HG03280 (cell line): ENCODE results near the gene ALPK3.

Experiments
- ATAC-seq: cut with Tn5 transposase; IDR thresholded peaks from one replicate; pipeline ENCODE4 v1.9.1; 2021; ENCODE audit warnings: mild to moderate bottlenecking, moderate library complexity; ENCODE audit not compliant: unreplicated experiment

Gene ALPK3

DNA sequence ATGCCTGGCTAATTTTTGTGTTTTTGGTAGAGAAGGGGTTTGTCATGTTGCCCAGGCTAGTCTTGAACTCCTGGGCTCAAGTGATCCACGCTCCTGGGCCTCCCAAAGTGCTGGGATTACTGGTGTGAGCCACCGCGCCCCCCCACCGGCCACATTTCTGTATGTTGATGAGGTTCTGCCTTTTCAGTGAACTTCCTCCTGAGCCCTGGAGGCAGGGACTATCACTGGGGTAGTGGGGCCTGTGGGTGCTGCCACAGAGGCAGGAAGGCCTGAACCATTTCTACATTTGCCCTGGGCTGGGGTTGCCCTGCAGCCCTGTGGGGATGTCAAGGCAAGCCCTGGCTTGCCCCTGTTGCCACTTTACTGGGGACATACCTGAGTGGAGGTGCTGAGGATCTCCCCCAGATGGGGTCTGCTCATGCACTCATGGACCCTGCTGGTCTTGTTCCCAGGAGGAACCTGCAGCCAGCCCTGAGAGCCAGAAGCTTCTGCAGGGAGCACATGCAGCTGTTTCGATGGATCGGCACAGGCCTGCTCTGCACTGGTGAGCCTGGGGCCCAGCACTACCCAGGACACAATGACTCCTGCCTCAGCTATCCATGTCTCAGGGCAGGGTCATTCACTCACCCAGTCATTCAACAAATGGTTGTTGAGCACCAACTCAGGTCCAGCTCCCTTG lies 73.0 kb downstream of the ALPK3 start:
- no peak for ATAC-seq

DNA sequence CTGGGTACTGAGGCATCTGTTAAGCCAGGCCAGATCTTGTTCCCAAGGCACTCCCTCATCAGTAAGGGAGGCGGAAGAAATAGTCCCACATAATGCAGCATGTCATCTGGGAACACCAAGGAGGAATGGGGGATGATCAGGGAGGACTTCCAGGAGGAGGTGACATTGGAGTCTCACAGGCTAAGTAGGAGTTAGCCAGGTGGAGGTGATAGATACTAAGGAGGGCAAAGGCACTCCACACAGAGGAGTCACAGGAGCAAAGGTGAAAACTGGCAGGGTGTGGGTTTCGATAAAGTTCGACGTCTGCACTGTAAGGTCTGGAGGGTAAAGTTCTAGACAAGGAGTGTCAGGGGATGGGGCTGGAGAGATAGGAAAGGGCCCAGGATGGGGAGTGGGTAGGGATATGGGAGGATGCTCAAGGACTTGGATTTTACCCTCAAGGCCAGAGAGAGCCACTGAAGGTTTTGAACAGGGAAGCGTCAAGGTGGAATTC lies 73.6 kb downstream of the ALPK3 start:
- ATAC-seq, result no peak

- no peak for ATAC-seq
These were observed 74.2 kb downstream of the ALPK3 start for GRCh38 chr15:84891339-84891738.

GRCh38 chr15:84892786-84893307 lies 75.7 kb downstream of the ALPK3 start:
- ATAC-seq, result no peak

- ATAC-seq, result no peak
These were observed 76.5 kb downstream of the ALPK3 start for GRCh38 chr15:84893607-84894006.

DNA sequence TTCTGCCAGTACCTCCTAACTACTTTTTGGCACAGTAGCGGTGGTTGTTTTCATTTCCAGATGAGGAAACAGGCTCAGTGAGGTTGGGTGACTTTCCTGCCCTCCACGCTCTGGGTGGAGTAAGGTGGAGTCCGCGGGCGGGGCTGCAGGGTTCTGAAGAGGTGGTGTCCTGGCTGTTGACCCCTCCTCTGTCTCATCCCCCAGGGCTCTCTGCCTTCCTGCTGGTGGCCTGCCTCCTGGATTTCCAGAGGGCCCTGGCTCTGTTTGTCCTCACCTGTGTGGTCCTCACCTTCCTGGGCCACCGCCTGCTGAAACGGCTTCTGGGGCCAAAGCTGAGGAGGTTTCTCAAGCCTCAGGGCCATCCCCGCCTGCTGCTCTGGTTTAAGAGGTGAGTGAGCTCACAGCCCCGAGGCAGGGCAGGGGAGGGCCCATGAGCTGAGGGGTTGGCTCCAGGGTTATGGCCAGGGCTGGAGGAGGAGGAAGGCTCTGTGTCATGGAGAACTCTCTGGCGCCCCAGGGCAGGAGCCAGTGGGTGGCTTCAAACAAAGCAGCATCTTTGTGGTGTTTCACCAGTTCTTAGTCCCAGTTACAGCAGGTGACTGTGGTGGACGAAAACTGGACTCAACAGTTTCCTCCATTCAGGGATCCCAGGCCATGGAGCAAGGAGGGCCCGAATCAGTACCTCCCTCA lies 77.7 kb downstream of the ALPK3 start:
- ATAC-seq, result no peak

- no peak for ATAC-seq
These were observed 81.6 kb downstream of the ALPK3 start for GRCh38 chr15:84898761-84899160.

DNA sequence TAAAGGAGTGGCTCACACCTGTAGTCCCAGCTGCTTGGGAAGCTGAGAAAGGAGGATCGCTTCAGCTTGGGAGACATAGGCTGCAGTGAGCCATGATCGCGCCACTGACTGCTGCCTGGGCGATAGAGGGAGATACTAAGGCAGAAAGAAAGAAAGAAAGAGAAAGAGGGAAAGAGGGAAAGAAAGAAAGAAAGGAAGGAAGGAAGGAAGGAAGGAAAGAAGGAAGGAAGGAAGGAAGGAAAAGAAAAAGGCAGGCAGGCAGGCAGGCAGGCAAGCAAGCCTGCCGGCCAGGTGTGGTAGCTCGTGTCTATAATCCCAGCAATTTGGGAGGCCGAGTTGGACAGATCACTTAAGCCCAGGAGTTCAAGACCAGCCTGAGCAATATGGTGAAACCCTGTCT lies 82.6 kb downstream of the ALPK3 start:
- no peak for ATAC-seq

DNA sequence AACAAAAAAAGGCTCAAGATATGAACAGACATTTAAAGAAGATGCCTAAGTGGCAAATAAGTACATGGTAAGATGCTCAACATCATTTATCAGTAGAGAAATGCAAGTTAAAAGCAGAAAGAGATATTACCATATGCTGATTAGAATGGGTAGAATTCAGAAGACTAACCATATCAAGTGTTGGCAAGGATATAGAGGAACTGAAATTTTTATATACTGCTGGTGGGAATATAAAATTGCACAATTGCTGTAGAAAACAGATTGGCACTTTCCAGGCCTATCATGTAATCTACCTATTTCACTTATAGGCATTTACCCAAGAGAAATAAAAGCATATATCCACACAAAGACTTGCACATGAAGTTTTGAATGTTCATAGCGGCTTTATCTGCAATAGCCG lies 84.4 kb downstream of the ALPK3 start:
- no peak for ATAC-seq

DNA sequence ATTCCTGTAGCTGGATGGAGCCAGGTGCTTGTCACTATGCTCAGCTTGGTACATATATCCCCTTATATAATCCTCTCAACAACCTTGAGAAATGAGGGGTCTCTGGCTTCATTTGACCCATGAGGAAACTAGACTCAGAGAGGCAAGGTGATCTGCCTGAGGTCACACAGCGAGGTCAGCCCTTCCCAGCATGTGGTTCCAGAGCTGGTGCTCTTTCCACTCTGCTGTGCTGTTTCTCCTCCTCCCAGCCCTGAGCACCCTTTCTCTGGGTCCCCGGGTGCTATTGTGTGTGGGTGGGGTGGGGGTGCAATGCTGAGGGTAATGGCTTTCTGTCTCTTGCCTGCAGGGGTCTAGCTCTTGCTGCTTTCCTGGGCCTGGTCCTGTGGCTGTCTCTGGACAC lies 86.6 kb downstream of the ALPK3 start:
- ATAC-seq, result no peak

DNA sequence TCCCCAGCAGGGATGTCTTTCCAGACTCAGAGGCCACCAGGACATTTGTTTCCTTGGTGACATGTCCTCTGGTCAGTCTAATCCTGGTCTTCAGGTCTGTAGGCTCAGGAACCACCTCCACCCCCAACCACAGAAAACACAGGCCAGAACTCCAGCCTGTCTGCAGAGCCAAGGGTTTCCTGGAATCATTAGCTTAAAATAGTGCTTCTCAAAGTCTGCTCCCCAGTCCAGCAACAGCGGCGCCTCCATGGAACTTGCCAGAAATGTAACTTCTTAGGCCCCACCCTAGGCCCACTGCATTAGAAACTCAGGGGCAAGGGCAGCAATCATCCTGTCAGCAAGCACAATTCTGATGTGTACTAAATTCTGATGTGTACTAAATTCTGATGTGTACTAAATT lies 87.3 kb downstream of the ALPK3 start:
- no peak for ATAC-seq

DNA sequence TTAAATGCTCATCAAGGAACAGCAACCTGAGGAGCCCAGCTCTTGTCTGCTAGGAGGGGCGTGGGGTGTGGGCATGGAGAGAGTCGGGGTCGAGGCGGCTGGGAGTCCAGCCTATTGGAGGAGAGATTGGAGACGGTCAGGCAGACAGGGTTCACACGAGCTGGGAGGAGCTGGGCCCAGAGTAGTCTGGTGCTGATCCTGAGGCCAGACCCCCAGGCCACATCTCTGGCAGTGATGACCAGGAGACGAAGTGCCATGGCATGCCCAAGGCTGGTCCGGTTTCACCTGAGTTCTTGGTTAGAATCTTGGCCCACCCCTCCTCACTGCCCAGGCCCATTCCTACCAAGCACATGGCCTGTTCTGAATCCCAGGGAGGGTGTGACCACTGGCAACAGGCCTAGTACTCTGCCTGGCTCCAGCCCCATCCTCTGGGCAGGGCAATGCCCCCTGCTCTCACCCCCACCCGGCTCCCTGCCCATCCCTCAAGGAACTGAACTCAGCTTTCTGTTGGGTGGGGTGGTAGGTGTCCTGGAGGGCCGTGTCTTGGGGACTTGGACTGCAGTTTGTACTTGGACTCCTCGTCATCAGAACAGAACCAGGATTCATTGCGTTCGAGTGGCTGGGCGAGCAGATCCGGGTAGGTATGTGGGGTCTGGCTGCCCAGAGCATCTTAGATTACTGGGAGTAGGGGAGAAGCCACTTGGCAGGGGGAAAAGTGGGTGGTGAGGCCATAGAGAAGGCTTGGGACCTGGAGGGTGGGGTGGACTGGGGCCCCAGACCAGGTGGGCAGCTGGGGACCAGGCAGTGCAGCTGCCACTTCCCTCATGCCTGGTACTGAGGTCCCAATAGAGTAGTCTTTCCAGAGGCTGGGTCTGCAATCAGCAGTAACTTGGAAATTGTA lies 88.1 kb downstream of the ALPK3 start:
- no peak for ATAC-seq

DNA sequence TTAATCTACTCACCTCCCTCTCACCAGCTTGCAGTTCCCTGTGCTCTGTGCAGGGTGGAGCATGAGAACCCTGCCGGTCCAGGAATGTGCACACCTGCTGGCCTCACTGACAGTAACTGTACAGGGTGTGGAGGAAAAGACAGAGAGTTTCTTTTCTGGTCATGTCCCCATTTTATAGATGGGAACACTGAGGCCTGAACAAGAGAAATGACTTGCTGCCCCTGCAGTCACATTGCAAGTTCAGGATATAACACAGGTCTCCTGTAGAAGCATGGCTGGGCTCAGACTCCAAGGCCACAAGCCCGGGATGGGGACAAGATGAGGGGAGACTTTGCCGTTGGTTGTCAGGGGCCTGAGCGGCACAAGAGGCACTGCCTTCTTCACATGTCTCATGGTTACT lies 90.6 kb downstream of the ALPK3 start:
- ATAC-seq, result no peak

GRCh38 chr15:84908564-84908963 lies 91.4 kb downstream of the ALPK3 start:
- no peak for ATAC-seq

DNA sequence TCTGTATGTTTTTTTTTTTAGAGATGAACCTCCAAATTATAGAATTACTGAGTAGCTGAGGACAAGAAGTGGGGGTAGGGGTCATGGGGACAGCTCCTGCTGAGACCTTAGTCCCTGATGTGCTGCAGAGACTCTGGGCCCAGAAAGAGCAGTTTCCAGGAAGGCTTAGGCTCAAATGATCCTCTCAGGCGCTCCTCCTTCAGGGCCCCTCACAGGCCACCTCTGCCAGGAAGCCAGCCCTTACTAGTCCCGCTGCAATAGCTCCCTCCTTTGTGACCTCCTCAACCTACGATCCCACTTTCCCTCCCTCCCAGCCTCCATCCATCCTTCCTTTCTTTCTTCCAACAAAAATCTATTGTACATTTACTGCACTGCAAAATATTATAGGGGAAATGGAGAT lies 91.9 kb downstream of the ALPK3 start:
- no peak for ATAC-seq

DNA sequence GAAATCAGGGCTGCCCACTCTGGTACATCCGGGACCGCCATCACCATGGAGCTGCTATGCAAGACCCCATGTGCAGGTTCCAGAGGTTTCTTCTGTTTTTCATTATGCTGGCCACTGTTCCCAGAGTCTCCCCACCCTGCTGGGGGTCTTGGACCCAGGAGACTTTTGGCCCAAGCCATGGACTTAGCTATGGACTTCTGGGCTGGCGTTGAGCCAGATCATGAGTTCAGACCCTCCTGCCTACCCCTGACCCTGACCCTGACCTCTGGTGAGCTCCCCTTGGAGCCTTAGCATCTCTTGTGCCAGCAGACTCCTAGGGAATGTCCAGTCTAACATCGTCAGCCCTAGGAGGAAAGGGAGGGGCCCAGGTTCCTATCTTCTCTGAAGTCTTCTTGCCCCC lies 92.6 kb downstream of the ALPK3 start:
- no peak for ATAC-seq

DNA sequence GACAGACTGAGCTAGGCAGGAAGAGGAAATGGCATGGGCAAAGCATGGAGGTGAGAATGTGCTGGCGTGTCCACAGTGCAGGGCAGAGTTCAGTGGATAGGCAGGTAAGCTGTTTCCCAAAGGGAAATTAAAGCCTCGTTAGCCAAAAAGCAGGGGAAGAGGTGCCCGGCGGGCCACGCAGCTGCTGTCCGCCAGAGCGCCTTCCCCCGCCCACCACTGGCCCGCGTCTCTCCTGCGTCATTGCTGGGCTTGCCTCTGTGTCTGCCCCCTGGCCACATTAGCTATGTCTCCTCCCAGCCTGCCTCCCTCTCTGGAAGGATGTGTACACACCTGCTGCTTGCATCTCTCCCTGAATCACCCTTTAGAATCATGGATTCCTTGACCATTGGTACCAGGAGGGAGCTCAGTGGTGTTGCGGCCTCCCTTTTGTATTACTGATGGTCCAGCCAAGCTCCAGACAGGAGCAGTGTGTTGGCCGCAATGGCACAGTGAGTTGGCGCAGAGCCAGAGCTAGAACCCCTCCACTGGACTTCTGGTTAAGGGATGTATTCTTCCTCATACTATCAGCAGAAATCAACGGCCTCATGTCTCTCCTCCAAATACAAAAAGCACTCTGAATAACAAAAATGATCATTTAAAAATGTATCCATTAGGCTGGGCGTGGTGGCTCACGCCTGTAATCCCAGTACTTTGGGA lies 93.9 kb downstream of the ALPK3 start:
- no peak for ATAC-seq

DNA sequence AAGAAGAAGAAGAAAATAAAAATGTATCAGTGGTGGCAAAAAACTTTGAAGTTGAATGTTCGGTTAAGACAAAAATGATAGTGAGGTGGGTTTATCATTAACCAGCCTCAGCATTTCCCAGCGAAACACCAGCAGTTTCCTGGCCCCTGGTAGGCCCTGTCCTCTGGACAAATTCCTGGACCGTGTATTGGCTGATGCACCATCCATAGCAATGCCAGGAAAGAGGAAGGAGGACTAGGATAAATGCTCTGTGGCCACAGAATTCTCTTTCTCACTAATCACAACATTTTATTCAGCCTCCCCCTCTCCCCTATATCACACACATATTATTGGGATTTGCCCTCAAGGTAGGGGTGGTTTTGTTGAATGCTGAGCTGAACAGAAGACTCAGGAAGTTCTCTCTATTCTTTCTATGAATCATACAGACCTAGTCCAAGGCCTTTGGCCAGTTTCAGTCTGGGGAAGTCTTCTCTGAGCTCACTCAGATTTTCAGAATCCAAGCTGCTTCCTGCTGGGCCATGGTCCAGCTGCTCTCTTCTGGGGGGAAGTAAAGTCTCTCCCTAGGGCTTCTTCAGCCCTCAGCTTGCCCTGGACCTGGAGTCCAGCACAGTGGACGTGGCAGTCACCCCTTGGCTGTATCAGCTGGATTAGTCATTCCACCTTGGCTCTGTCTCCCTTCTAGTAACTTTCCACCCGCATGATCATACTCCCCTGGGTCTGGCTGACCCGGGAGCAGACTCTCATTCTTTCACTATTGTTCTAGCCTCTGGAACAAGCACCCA lies 94.9 kb downstream of the ALPK3 start:
- ATAC-seq, result no peak

- ATAC-seq, result no peak
These were observed 96.2 kb downstream of the ALPK3 start for GRCh38 chr15:84913360-84913723.

DNA sequence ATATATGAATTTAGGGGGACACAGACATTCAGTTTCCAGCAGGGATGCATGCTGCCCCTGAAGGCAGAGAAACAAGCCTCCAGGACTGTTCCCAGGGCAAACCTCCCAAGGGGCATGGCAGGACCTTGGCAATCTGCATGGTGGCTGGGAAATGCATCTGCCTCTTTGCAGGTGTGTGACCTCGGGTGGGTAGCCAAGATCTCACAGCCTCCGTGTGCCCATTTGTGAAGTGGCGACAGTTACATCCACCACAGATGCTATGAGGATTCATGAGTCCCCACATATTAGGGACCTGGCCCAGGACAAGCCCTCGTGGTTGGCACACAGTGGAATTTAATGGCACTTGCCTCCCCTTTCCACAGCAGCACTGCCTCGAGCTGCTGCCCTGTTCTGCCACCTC lies 97.2 kb downstream of the ALPK3 start:
- ATAC-seq, result peak; percentile 10
